ENCODE data around the gene SLC10A6. TPM values are rescaled to one million over a fixed set of nuclear protein-coding genes. Genes with fewer than 3 reads are reported as not detected.

Gene SLC10A6
- total and polyA plus RNA-seq, 9 of the 15 experiments (the other 6 are each of a cell fraction or from before 2014, with no cell fraction given), result not detected

- TF ChIP-seq MGA (IDR thresholded peaks at IDR 0.05), result no peak
These were observed 6.4 kb upstream of the SLC10A6 start (continued) for GRCh38 chr4:86855572-86855971.
